ENCODE data around the gene EFHD2. TPM values are rescaled to one million over a fixed set of nuclear protein-coding genes. Genes with fewer than 3 reads are reported as not detected.
"Not testable (repeated sequence)": the region's sequence is repeated elsewhere in the genome, so short reads cannot be mapped to it uniquely, and the experiment has no call there.

The EFHD2 gene
- total and polyA plus RNA-seq, 9 donors: 18.3 to 40.8 (median 33.3) TPM

GRCh38 chr1:15423355-15424077 lies 13.8 kb downstream of the EFHD2 start:
- Histone ChIP-seq H3K36me3 (ENCODE audit: control insufficient read depth, insufficient read depth, low read length) (peaks cover 8% of the 10 kb centered on the region), H3K27me3 (ENCODE audit: control insufficient read depth, insufficient read depth, low read length) (no peaks in the 10 kb centered on the region), H3K9me3 (replicated peaks; ENCODE audit: control insufficient read depth, low read depth, low read length) (no peaks in the 10 kb centered on the region), H3K27ac (ENCODE audit: low read length) (no peak overlapping the region), H3K4me1 (ENCODE audit: control insufficient read depth, insufficient read depth, low read length) (peaks cover 58% of the 10 kb centered on the region), H3K4me3 (ENCODE audit: low read length) (no peak overlapping the region)
- DNase-seq: no peak
- WGBS (ENCODE audit: insufficient coverage): 95% methylated on average over 5 of the region's 11 CpGs

- no peak overlapping the region for H3K4me3 ChIP-seq (ENCODE audit: low read length)
- H3K9me3 ChIP-seq (replicated peaks; ENCODE audit: control insufficient read depth, low read depth, low read length): no peaks in the 10 kb centered on the region
- no peaks in the 10 kb centered on the region for H3K27me3 ChIP-seq (ENCODE audit: control insufficient read depth, insufficient read depth, low read length)
- DNase-seq: no peak
- WGBS (ENCODE audit: insufficient coverage): 75% methylated on average over 7 of the region's 13 CpGs
- peaks cover 10% of the 10 kb centered on the region for H3K36me3 ChIP-seq (ENCODE audit: control insufficient read depth, insufficient read depth, low read length)
- H3K27ac ChIP-seq (ENCODE audit: low read length): no peak overlapping the region
- H3K4me1 ChIP-seq (ENCODE audit: control insufficient read depth, insufficient read depth, low read length): peaks cover 58% of the 10 kb centered on the region
Observed at GRCh38 chr1:15424146-15424667, 14.5 kb downstream of the EFHD2 start.

GRCh38 chr1:15424981-15425380 lies 15.3 kb downstream of the EFHD2 start:
- Histone ChIP-seq H3K4me1 (ENCODE audit: control insufficient read depth, insufficient read depth, low read length) (peaks cover 58% of the 10 kb centered on the region), H3K4me3 (ENCODE audit: low read length) (no peak overlapping the region), H3K27me3 (ENCODE audit: control insufficient read depth, insufficient read depth, low read length) (no peaks in the 10 kb centered on the region), H3K36me3 (ENCODE audit: control insufficient read depth, insufficient read depth, low read length) (peaks cover 14% of the 10 kb centered on the region), H3K9me3 (replicated peaks; ENCODE audit: control insufficient read depth, low read depth, low read length) (no peaks in the 10 kb centered on the region), H3K27ac (ENCODE audit: low read length) (no peak overlapping the region)
- WGBS (ENCODE audit: insufficient coverage): 60% methylated on average over 1 of the region's 5 CpGs
- no peak for DNase-seq

- no peak for DNase-seq
- Histone ChIP-seq H3K9me3 (replicated peaks; ENCODE audit: control insufficient read depth, low read depth, low read length) (no peaks in the 10 kb centered on the region), H3K27ac (ENCODE audit: low read length) (no peak overlapping the region), H3K4me1 (ENCODE audit: control insufficient read depth, insufficient read depth, low read length) (peaks cover 58% of the 10 kb centered on the region), H3K36me3 (ENCODE audit: control insufficient read depth, insufficient read depth, low read length) (peaks cover 17% of the 10 kb centered on the region), H3K4me3 (ENCODE audit: low read length) (no peak overlapping the region), H3K27me3 (ENCODE audit: control insufficient read depth, insufficient read depth, low read length) (no peaks in the 10 kb centered on the region)
- 95% methylated on average over 6 of the region's 10 CpGs for WGBS (ENCODE audit: insufficient coverage)
Observed at GRCh38 chr1:15425521-15425920, 15.8 kb downstream of the EFHD2 start.

- Histone ChIP-seq H3K27ac (ENCODE audit: low read length) (no peak overlapping the region), H3K4me3 (ENCODE audit: low read length) (no peak overlapping the region), H3K27me3 (ENCODE audit: control insufficient read depth, insufficient read depth, low read length) (no peaks in the 10 kb centered on the region), H3K4me1 (ENCODE audit: control insufficient read depth, insufficient read depth, low read length) (peaks cover 60% of the 10 kb centered on the region), H3K9me3 (replicated peaks; ENCODE audit: control insufficient read depth, low read depth, low read length) (no peaks in the 10 kb centered on the region), H3K36me3 (ENCODE audit: control insufficient read depth, insufficient read depth, low read length) (peaks cover 17% of the 10 kb centered on the region)
- 71% methylated on average over 2 of the region's 6 CpGs for whole genome bisulfite sequencing (ENCODE audit: insufficient coverage)
- peak; percentile 51 for DNase-seq
Observed at GRCh38 chr1:15425958-15426357, 16.3 kb downstream of the EFHD2 start.

GRCh38 chr1:15426492-15427279 lies 17.0 kb downstream of the EFHD2 start:
- Histone ChIP-seq H3K4me1 (ENCODE audit: control insufficient read depth, insufficient read depth, low read length) (peaks cover 58% of the 10 kb centered on the region), H3K36me3 (ENCODE audit: control insufficient read depth, insufficient read depth, low read length) (peaks cover 17% of the 10 kb centered on the region)
- WGBS (ENCODE audit: insufficient coverage): 52% methylated on average over 19 of the region's 30 CpGs

GRCh38 chr1:15427280-15427666 lies 17.6 kb downstream of the EFHD2 start:
- peaks cover 17% of the 10 kb centered on the region for H3K36me3 ChIP-seq (ENCODE audit: control insufficient read depth, insufficient read depth, low read length)

More at GRCh38 chr1:15426492-15427279, 17.0 kb downstream of the EFHD2 start:
- no peaks in the 10 kb centered on the region for H3K9me3 ChIP-seq (replicated peaks; ENCODE audit: control insufficient read depth, low read depth, low read length)
- no peak overlapping the region for H3K4me3 ChIP-seq (ENCODE audit: low read length)
- peak overlapping the region; percentile 13 for H3K27ac ChIP-seq (ENCODE audit: low read length)
- no peaks in the 10 kb centered on the region for H3K27me3 ChIP-seq (ENCODE audit: control insufficient read depth, insufficient read depth, low read length)
- DNase-seq: peak; percentile 53

GRCh38 chr1:15428252-15428651 lies 18.6 kb downstream of the EFHD2 start:
- peaks cover 17% of the 10 kb centered on the region for H3K36me3 ChIP-seq (ENCODE audit: control insufficient read depth, insufficient read depth, low read length)
- H3K27me3 ChIP-seq (ENCODE audit: control insufficient read depth, insufficient read depth, low read length): not testable (repeated sequence)

More at GRCh38 chr1:15427280-15427666, 17.6 kb downstream of the EFHD2 start:
- Histone ChIP-seq H3K27ac (ENCODE audit: low read length) (peak overlapping the region; percentile 13), H3K4me1 (ENCODE audit: control insufficient read depth, insufficient read depth, low read length) (peaks cover 62% of the 10 kb centered on the region), H3K27me3 (ENCODE audit: control insufficient read depth, insufficient read depth, low read length) (no peaks in the 10 kb centered on the region), H3K9me3 (replicated peaks; ENCODE audit: control insufficient read depth, low read depth, low read length) (no peaks in the 10 kb centered on the region), H3K4me3 (ENCODE audit: low read length) (no peak overlapping the region)
- no peak for DNase-seq
- 38% methylated on average over 3 of the region's 6 CpGs for WGBS (ENCODE audit: insufficient coverage)

GRCh38 chr1:15428815-15429435 lies 19.2 kb downstream of the EFHD2 start:
- Histone ChIP-seq H3K9me3 (replicated peaks; ENCODE audit: control insufficient read depth, low read depth, low read length) (no peaks in the 10 kb centered on the region), H3K4me3 (ENCODE audit: low read length) (no peak overlapping the region), H3K27ac (ENCODE audit: low read length) (no peak overlapping the region), H3K4me1 (ENCODE audit: control insufficient read depth, insufficient read depth, low read length) (peaks cover 69% of the 10 kb centered on the region), H3K27me3 (ENCODE audit: control insufficient read depth, insufficient read depth, low read length) (no peaks in the 10 kb centered on the region), H3K36me3 (ENCODE audit: control insufficient read depth, insufficient read depth, low read length) (peaks cover 17% of the 10 kb centered on the region)
- 80% methylated on average over 10 of the region's 18 CpGs for WGBS (ENCODE audit: insufficient coverage)
- DNase-seq: no peak

More at GRCh38 chr1:15428252-15428651, 18.6 kb downstream of the EFHD2 start:
- not testable (repeated sequence) for H3K27ac ChIP-seq (ENCODE audit: low read length); H3K9me3 ChIP-seq (replicated peaks; ENCODE audit: control insufficient read depth, low read depth, low read length); H3K4me3 ChIP-seq (ENCODE audit: low read length); DNase-seq
- peaks cover 68% of the 10 kb centered on the region for H3K4me1 ChIP-seq (ENCODE audit: control insufficient read depth, insufficient read depth, low read length)
- 75% methylated on average over 4 of the region's 11 CpGs for WGBS (ENCODE audit: insufficient coverage)

- no peak overlapping the region for H3K27ac ChIP-seq (ENCODE audit: low read length)
- no peaks in the 10 kb centered on the region for H3K9me3 ChIP-seq (replicated peaks; ENCODE audit: control insufficient read depth, low read depth, low read length)
- H3K27me3 ChIP-seq (ENCODE audit: control insufficient read depth, insufficient read depth, low read length): no peaks in the 10 kb centered on the region
- H3K4me1 ChIP-seq (ENCODE audit: control insufficient read depth, insufficient read depth, low read length): peaks cover 61% of the 10 kb centered on the region
- WGBS (ENCODE audit: insufficient coverage): 67% methylated on average over 10 of the region's 19 CpGs
- no peak overlapping the region for H3K4me3 ChIP-seq (ENCODE audit: low read length)
- no peak for DNase-seq
- H3K36me3 ChIP-seq (ENCODE audit: control insufficient read depth, insufficient read depth, low read length): peaks cover 17% of the 10 kb centered on the region
Observed at GRCh38 chr1:15429701-15430149, 20.0 kb downstream of the EFHD2 start.

Data from muscle of leg (tissue), 11 donors.